Fibroblast of skin of back (primary cell): ENCODE results near the gene FRMD4A.
"Not testable (repeated sequence)": the region's sequence is repeated elsewhere in the genome, so short reads cannot be mapped to it uniquely, and the experiment has no call there.

ENCODE experiments used
- DNase-seq: peaks from one replicate; pipeline ENCODE4 v3.0.0-alpha.2; 2013

Gene FRMD4A

GRCh38 chr10:14048930-14049613 lies 281.7 kb downstream of the FRMD4A start:
- no peak for DNase-seq

GRCh38 chr10:14047431-14047830 lies 283.3 kb downstream of the FRMD4A start:
- no peak for DNase-seq

GRCh38 chr10:14042051-14042450 lies 288.7 kb downstream of the FRMD4A start:
- not testable (repeated sequence) for DNase-seq

- peak; percentile 29 for DNase-seq
These were observed 289.7 kb downstream of the FRMD4A start for GRCh38 chr10:14040787-14041631.

GRCh38 chr10:14039968-14040668 lies 290.6 kb downstream of the FRMD4A start:
- peak; percentile 82 for DNase-seq

GRCh38 chr10:14036233-14036632 lies 294.5 kb downstream of the FRMD4A start:
- DNase-seq: no peak

GRCh38 chr10:14035506-14035905 lies 295.2 kb downstream of the FRMD4A start:
- DNase-seq: no peak

GRCh38 chr10:14032406-14032998 lies 298.2 kb downstream of the FRMD4A start:
- peak; percentile 15 for DNase-seq

GRCh38 chr10:14026325-14026724 lies 304.4 kb downstream of the FRMD4A start:
- DNase-seq: no peak

- no peak for DNase-seq
These were observed 305.2 kb downstream of the FRMD4A start for GRCh38 chr10:14025283-14026189.

- DNase-seq: no peak
These were observed 306.2 kb downstream of the FRMD4A start for GRCh38 chr10:14024329-14025202.

GRCh38 chr10:14023673-14024328 lies 306.9 kb downstream of the FRMD4A start:
- DNase-seq: no peak

GRCh38 chr10:14022954-14023672 lies 307.6 kb downstream of the FRMD4A start:
- no peak for DNase-seq

- DNase-seq: no peak
These were observed 308.7 kb downstream of the FRMD4A start for GRCh38 chr10:14022052-14022451.

GRCh38 chr10:14020037-14020664 lies 310.6 kb downstream of the FRMD4A start:
- DNase-seq: no peak

- DNase-seq: no peak
These were observed 313.3 kb downstream of the FRMD4A start for GRCh38 chr10:14017467-14017866.

GRCh38 chr10:14016931-14017333 lies 313.8 kb downstream of the FRMD4A start:
- no peak for DNase-seq

- DNase-seq: peak; percentile 34
These were observed 314.6 kb downstream of the FRMD4A start for GRCh38 chr10:14016011-14016536.

- no peak for DNase-seq
These were observed 316.3 kb downstream of the FRMD4A start for GRCh38 chr10:14014423-14014822.
